T-helper 2 cell treated with Interferon-gamma antibody and Interleukin-4, amounts not matched to agents 100 ng/mL and 5 ng/mL, for 36 hours (primary cell): ENCODE results near the gene RSPH1. TPM values are rescaled to one million over a fixed set of nuclear protein-coding genes. Genes with fewer than 3 reads are reported as not detected.

Source experiments
- intact Hi-C: fragments of 100-400 bp; cut with micrococcal nuclease; formaldehyde crosslinking; loops from one replicate; pipeline ENCODE4 v1.15.1; 2023
- total RNA-seq: library from RNA; stranded (reverse); gene quantifications from 2 replicates; pipeline ENCODE4 v1.2.3, GENCODE V29; 2022

RSPH1 gene
- total RNA-seq, result not detected in 2 replicates

GRCh38 chr21:42496120-42496838 is at the start of gene RSPH1:
Gene RSPH1, minus strand, starts transcription at chr21:42496224. Its CDS starts 38 bp downstream, at chr21:42496186.
- intact Hi-C loops, result loop anchor here (1.0 kb wide), 3 partner anchors 18 to 32 kb away; no protein-coding TSS in a partner anchor

- intact Hi-C loops, result no loop called here
Measured at GRCh38 chr21:42545745-42546144, 49.7 kb upstream of the RSPH1 start.

- intact Hi-C loops, result no loop called here
Measured at GRCh38 chr21:42545317-42545716, 49.3 kb upstream of the RSPH1 start.

- intact Hi-C loops, result no loop called here
Measured at GRCh38 chr21:42544544-42544943, 48.5 kb upstream of the RSPH1 start.

- intact Hi-C loops, result no loop called here
Measured at GRCh38 chr21:42543106-42543847, 47.3 kb upstream of the RSPH1 start.

GRCh38 chr21:42542596-42542995 is 46.6 kb upstream of the RSPH1 start:
- intact Hi-C loops, result no loop called here

- intact Hi-C loops, result no loop called here
Measured at GRCh38 chr21:42542196-42542595, 46.2 kb upstream of the RSPH1 start.

- intact Hi-C loops, result no loop called here
Measured at GRCh38 chr21:42541618-42542017, 45.6 kb upstream of the RSPH1 start.

- intact Hi-C loops, result no loop called here
Measured at GRCh38 chr21:42541174-42541573, 45.1 kb upstream of the RSPH1 start.

- intact Hi-C loops, result no loop called here
Measured at GRCh38 chr21:42540396-42540795, 44.4 kb upstream of the RSPH1 start.

GRCh38 chr21:42539931-42540343 is 43.9 kb upstream of the RSPH1 start:
- intact Hi-C loops, result no loop called here

- intact Hi-C loops, result no loop called here
Measured at GRCh38 chr21:42539342-42539741, 43.3 kb upstream of the RSPH1 start.

- intact Hi-C loops, result no loop called here
Measured at GRCh38 chr21:42538479-42539275, 42.7 kb upstream of the RSPH1 start.

GRCh38 chr21:42537106-42537742 is 41.2 kb upstream of the RSPH1 start:
- intact Hi-C loops, result no loop called here

GRCh38 chr21:42536601-42537000 is 40.6 kb upstream of the RSPH1 start:
- intact Hi-C loops, result no loop called here

GRCh38 chr21:42535602-42536171 is 39.7 kb upstream of the RSPH1 start:
- intact Hi-C loops, result no loop called here

GRCh38 chr21:42534421-42535378 is 38.7 kb upstream of the RSPH1 start:
- intact Hi-C loops, result no loop called here

- intact Hi-C loops, result no loop called here
Measured at GRCh38 chr21:42533963-42534355, 37.9 kb upstream of the RSPH1 start.

GRCh38 chr21:42533306-42533962 is 37.4 kb upstream of the RSPH1 start:
- intact Hi-C loops, result no loop called here
